ENCODE results near the gene FTSJ3.
A peak's percentile ranks its signal among the peaks of the same experiment; 100 is the strongest.

FTSJ3 gene

GRCh38 chr17:63786117-63786516 lies 41.3 kb downstream of the FTSJ3 start:
- no peak for DNase-seq (ENCODE audit: low spot score)

DNA sequence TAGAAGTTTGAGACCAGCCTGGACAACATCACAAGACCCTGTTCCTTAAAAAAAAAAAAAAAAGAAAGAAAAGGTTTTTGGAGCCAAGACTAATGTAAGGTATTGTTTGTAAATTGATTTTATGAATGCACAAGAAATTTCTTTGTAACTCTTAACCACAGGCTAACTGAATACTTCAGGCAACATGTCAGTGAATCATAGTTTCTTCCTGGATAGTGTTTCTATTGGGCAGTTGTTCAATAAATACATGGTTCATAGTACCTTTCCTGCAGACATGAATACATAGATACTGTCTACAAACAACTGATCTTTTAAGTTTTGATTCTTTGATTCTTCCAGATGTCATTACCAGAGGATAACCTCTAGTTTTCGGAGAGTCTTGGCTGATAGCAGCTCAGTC lies 41.9 kb downstream of the FTSJ3 start:
- peak; percentile 63 for DNase-seq (ENCODE audit: low spot score)

GRCh38 chr17:63783522-63783921 lies 43.9 kb downstream of the FTSJ3 start:
- no peak for DNase-seq (ENCODE audit: low spot score)

DNA sequence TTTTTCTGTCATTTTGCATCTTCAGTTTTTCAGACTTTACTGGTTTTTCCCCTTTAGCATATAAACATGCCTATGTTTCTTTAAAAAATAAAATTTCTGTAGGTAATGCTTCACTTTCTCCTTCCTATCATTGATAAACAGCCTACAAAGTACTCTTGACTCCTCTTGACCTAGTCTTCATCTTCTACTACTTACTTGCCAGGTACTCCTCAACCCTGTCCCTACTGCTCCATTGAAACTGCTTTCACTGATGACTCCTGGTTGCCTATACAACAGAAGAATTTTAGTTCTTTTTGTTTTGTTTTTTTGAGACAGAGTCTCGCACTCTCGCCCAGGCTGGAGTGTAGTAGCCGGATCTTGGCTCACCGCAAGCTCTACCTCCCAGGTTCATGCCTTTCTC lies 46.5 kb downstream of the FTSJ3 start:
- DNase-seq (ENCODE audit: low spot score), result no peak

DNA sequence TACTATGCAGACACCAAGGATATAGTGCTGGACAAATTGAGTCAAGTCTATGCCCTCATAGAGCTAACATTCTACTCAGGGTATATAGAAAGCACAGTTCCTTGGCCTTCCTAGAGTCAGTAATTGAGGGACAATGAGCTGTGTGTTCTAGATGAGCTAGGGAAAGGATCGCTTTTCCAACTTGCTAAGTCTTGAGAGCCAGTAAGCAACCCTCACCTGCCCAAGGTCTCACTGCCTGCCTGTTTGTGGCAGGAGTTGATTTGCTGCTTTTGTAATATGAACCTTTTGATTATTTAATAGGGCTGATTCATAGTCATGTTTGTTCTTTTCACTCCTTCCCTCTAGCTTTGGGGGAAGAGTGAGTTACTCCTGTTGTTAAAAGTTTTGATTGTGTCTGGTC lies 47.0 kb downstream of the FTSJ3 start:
- DNase-seq (ENCODE audit: low spot score), result peak; percentile 25

GRCh38 chr17:63775420-63775819 lies 52.0 kb downstream of the FTSJ3 start:
- DNase-seq (ENCODE audit: low spot score), result no peak

- DNase-seq (ENCODE audit: low spot score), result no peak
These were observed 52.5 kb downstream of the FTSJ3 start for GRCh38 chr17:63774969-63775265.

GRCh38 chr17:63774141-63774968 lies 53.1 kb downstream of the FTSJ3 start, which contains the start of gene DDX42:
Gene DDX42, plus strand, starts transcription at chr17:63774170. Its CDS starts 12,880 bp downstream, at chr17:63787050.
- peak; percentile 56 for DNase-seq (ENCODE audit: low spot score)

GRCh38 chr17:63773272-63774140 lies 54.0 kb downstream of the FTSJ3 start, which contains the start of gene CCDC47:
Gene CCDC47, minus strand, starts transcription at chr17:63773597. Its CDS starts 7,422 bp downstream, at chr17:63766175.
- peak; percentile 100 for DNase-seq (ENCODE audit: low spot score)

GRCh38 chr17:63772801-63773271 lies 54.6 kb downstream of the FTSJ3 start:
- no peak for DNase-seq (ENCODE audit: low spot score)

Measured in AG08396 (cell line).